H1 (cell line): ENCODE data around the gene F7. TPM values are rescaled to one million over a fixed set of nuclear protein-coding genes. Genes with fewer than 3 reads are reported as not detected.

Source experiments
- CTCF ChIA-PET: fragments of 300-600 bp; sonication (Branson Sonifier 250); formaldehyde crosslinking; loops from one replicate; lab custom pipeline; 2021; ENCODE audit not compliant: partially characterized antibody; lab: Charles Lee
- POLR2A ChIA-PET: fragments of 300-600 bp; sonication (Branson Sonifier 250); formaldehyde crosslinking; loops from one replicate; lab custom pipeline; 2021; ENCODE audit warnings: inconsistent platforms; ENCODE audit not compliant: partially characterized antibody; lab: Charles Lee
- DNase-seq, 2 experiments: peaks; one replicate each; pipeline versions ENCODE4 v3.0.0 to v3.0.0-alpha.2; 2010 to 2022; ENCODE audit warnings: low spot score in 2 of 2, low read depth in 1 of 2, mixed read lengths in 1 of 2
- FAIRE-seq: peaks from 2 replicates; lab custom pipeline; 2011; peaks lifted over from hg19 to GRCh38; lab: Jason Lieb, UNC
- H2AFZ ChIP-seq: 2 replicates; pipeline ENCODE4 v1.8.1; 2012; ENCODE audit warnings: low read length, inconsistent platforms
- H2AK5ac ChIP-seq: 2 replicates; pipeline ENCODE4 v1.6.1; 2013; ENCODE audit warnings: low read depth, low read length
- H2BK120ac ChIP-seq: replicated peaks from 2 replicates; pipeline ENCODE3; 2013; ENCODE audit warnings: low read depth, low read length, inconsistent platforms
- H2BK12ac ChIP-seq: 2 replicates; pipeline ENCODE4 v1.6.1; 2013; ENCODE audit warnings: low read depth, low read length
- H2BK15ac ChIP-seq: 2 replicates; pipeline ENCODE4 v1.6.1; 2013; ENCODE audit warnings: low read length
- H2BK20ac ChIP-seq: 2 replicates; pipeline ENCODE4 v1.6.1; 2013; ENCODE audit warnings: low read length
- H2BK5ac ChIP-seq: 2 replicates; pipeline ENCODE4 v1.6.1; 2013; ENCODE audit warnings: low read depth, low read length
- H3K14ac ChIP-seq: 2 replicates; pipeline ENCODE4 v1.6.1; 2013; ENCODE audit warnings: inconsistent platforms; ENCODE audit not compliant: insufficient read length
- H3K18ac ChIP-seq: 2 replicates; pipeline ENCODE4 v1.6.1; 2013; ENCODE audit warnings: low read length; ENCODE audit errors: extremely low read depth
- H3K23ac ChIP-seq: 2 replicates; pipeline ENCODE4 v1.6.1; 2013; ENCODE audit warnings: inconsistent platforms; ENCODE audit not compliant: insufficient read length
- H3K23me2 ChIP-seq: 2 replicates; pipeline ENCODE4 v1.6.1; 2013; ENCODE audit warnings: low read depth, low read length
- H3K27ac ChIP-seq: 2 replicates; pipeline ENCODE4 v1.6.1; 2011; ENCODE audit warnings: low read depth, low read length, inconsistent platforms
- H3K27me3 ChIP-seq, 4 experiments: replicated peaks in 1 of 4; 1 replicate in 1 of 4; 2 replicates in 3 of 4; pipeline versions ENCODE4 v1.6.1 to v1.8.1; 2011 to 2013; ENCODE audit warnings: low read length in 3 of 4, mild to moderate bottlenecking in 3 of 4, inconsistent platforms in 2 of 4, mixed read lengths in 2 of 4, moderate library complexity in 1 of 4; ENCODE audit not compliant: control insufficient read depth in 3 of 4, insufficient read depth in 3 of 4; ENCODE audit errors: extremely low read depth in 1 of 4
- H3K36me3 ChIP-seq, 4 experiments: 2 replicates each; pipeline versions ENCODE4 v1.6.1 to v1.8.1; 2011 to 2013; ENCODE audit warnings: mild to moderate bottlenecking in 4 of 4, low read length in 3 of 4, moderate library complexity in 2 of 4, control low read depth in 1 of 4, inconsistent platforms in 1 of 4; ENCODE audit not compliant: insufficient read depth in 4 of 4, control insufficient read depth in 2 of 4
- H3K4ac ChIP-seq: replicated peaks from 2 replicates; pipeline ENCODE3; 2013; ENCODE audit warnings: low read length, low read depth, mixed read lengths, inconsistent platforms; ENCODE audit not compliant: insufficient read length
- H3K4me1 ChIP-seq, 4 experiments: replicated peaks in 1 of 4; 1 replicate in 1 of 4; 2 replicates in 3 of 4; pipeline versions ENCODE4 v1.6.1 to v1.8.1; 2011 to 2013; ENCODE audit warnings: low read length in 3 of 4, inconsistent platforms in 2 of 4, mixed read lengths in 1 of 4; ENCODE audit not compliant: insufficient read depth in 4 of 4, control insufficient read depth in 3 of 4
- H3K4me2 ChIP-seq, 2 experiments: 2 replicates each; pipeline versions ENCODE4 v1.6.1 to v1.8.1; 2011 to 2013; ENCODE audit warnings: low read depth in 2 of 2, low read length in 2 of 2, control low read depth in 1 of 2, inconsistent platforms in 1 of 2, mild to moderate bottlenecking in 1 of 2; ENCODE audit not compliant: insufficient read depth in 1 of 2
- H3K4me3 ChIP-seq, 4 experiments: fragments of 200-600, 300-600 bp in 1 of 4; sonication (generic), shearing (Covaris generic), sonication (Bioruptor Twin) in 1 of 4; 2 replicates each; pipeline versions ENCODE4 v1.5.1 to v1.8.1; 2011 to 2016; ENCODE audit warnings: low read length in 4 of 4, low read depth in 3 of 4, control low read depth in 2 of 4, inconsistent platforms in 2 of 4, mild to moderate bottlenecking in 2 of 4, mixed read lengths in 1 of 4, moderate library complexity in 1 of 4; ENCODE audit not compliant: insufficient read depth in 2 of 4; ENCODE audit errors: extremely low read depth in 1 of 4
- H3K56ac ChIP-seq: replicated peaks from 2 replicates; pipeline ENCODE3; 2013; ENCODE audit warnings: low read depth, mild to moderate bottlenecking, mixed read lengths, low read length, inconsistent platforms; ENCODE audit not compliant: insufficient read length
- H3K79me1 ChIP-seq: 2 replicates; pipeline ENCODE4 v1.6.1; 2013; ENCODE audit warnings: low read depth, low read length, control low read depth
- H3K79me2 ChIP-seq, 2 experiments: 2 replicates each; pipeline versions ENCODE4 v1.6.1 to v1.8.1; 2012 to 2013; ENCODE audit warnings: low read length in 2 of 2, mild to moderate bottlenecking in 2 of 2, inconsistent platforms in 1 of 2; ENCODE audit not compliant: insufficient read depth in 2 of 2, control insufficient read depth in 1 of 2
- H3K9ac ChIP-seq, 4 experiments: replicated peaks in 1 of 4; 1 replicate in 1 of 4; 2 replicates in 3 of 4; pipeline versions ENCODE4 v1.6.1 to v1.8.1; 2011 to 2013; ENCODE audit warnings: low read depth in 3 of 4, low read length in 3 of 4, control low read depth in 2 of 4, mild to moderate bottlenecking in 2 of 4, moderate library complexity in 2 of 4, inconsistent platforms in 1 of 4; ENCODE audit errors: extremely low read depth in 1 of 4
- H3K9me3 ChIP-seq, 2 experiments: 2 replicates each; pipeline versions ENCODE4 v1.6.1 to v1.8.1; 2012 to 2013; ENCODE audit warnings: mild to moderate bottlenecking in 2 of 2, moderate library complexity in 2 of 2, control low read depth in 1 of 2, inconsistent platforms in 1 of 2, low read depth in 1 of 2, low read length in 1 of 2, mixed read lengths in 1 of 2; ENCODE audit not compliant: insufficient read depth in 2 of 2
- H4K20me1 ChIP-seq, 2 experiments: replicated peaks in 1 of 2; 2 replicates each; pipeline versions ENCODE3 to v1.8.1; 2011 to 2013; ENCODE audit warnings: inconsistent platforms in 2 of 2, low read length in 2 of 2, mild to moderate bottlenecking in 1 of 2; ENCODE audit not compliant: insufficient read depth in 2 of 2, control insufficient read depth in 1 of 2
- H4K5ac ChIP-seq: 2 replicates; pipeline ENCODE4 v1.6.1; 2013; ENCODE audit warnings: low read length, low read depth, mixed read lengths, inconsistent platforms; ENCODE audit not compliant: insufficient read length
- H4K8ac ChIP-seq: 2 replicates; pipeline ENCODE4 v1.8.0; 2013; ENCODE audit warnings: mild to moderate bottlenecking, moderate library complexity, low read length, inconsistent platforms; ENCODE audit not compliant: insufficient read depth; ENCODE audit errors: extremely low read depth
- H4K91ac ChIP-seq: replicated peaks from 2 replicates; pipeline ENCODE3; 2013; ENCODE audit warnings: low read length, mixed read lengths, inconsistent platforms; ENCODE audit not compliant: insufficient read length
- CBX8 ChIP-seq: fragments of 300-800, 300-1000 bp; sonication (generic); IDR thresholded peaks from 2 replicates; pipeline ENCODE4 v1.7.1; 2016; ENCODE audit warnings: low read depth, low read length, borderline replicate concordance
- CHD1 ChIP-seq: IDR thresholded peaks from 2 replicates; pipeline ENCODE4 v1.6.1; 2012; ENCODE audit warnings: low read depth, low read length, improper control_type of control experiment
- CREB1 ChIP-seq: IDR thresholded peaks from 2 replicates; pipeline ENCODE4 v1.6.1; 2012; ENCODE audit warnings: inconsistent platforms
- KDM1A ChIP-seq: fragments of 200-600, 300-600 bp; sonication (generic); IDR thresholded peaks from 2 replicates; pipeline ENCODE4 v1.7.1; 2016; ENCODE audit warnings: mild to moderate bottlenecking, low read length, borderline replicate concordance
- POLR2A ChIP-seq, 2 experiments: IDR thresholded peaks; 1 replicate in 1 of 2; 2 replicates in 1 of 2; pipeline ENCODE4 v1.6.1; 2011; ENCODE audit warnings: low read depth in 2 of 2, low read length in 2 of 2, mild to moderate bottlenecking in 2 of 2; ENCODE audit errors: control extremely low read depth in 1 of 2
- RBBP5 ChIP-seq: IDR thresholded peaks from 2 replicates; pipeline ENCODE4 v1.7.1; 2012; ENCODE audit warnings: low read depth, mild to moderate bottlenecking, inconsistent platforms, low read length, moderate library complexity, borderline replicate concordance
- SRF ChIP-seq: IDR thresholded peaks from 2 replicates; pipeline ENCODE4 v1.6.1; 2011; ENCODE audit warnings: mild to moderate bottlenecking, low read depth, low read length, moderate library complexity
- TBP ChIP-seq: IDR thresholded peaks from 2 replicates; pipeline ENCODE4 v1.6.1; 2011; ENCODE audit warnings: low read depth, low read length, improper control_type of control experiment
- TEAD4 ChIP-seq: IDR thresholded peaks from 2 replicates; pipeline ENCODE4 v1.6.1; 2012; ENCODE audit warnings: low read depth, low read length, inconsistent platforms, mixed read lengths
- WGBS, 2 experiments: shearing (Covaris generic) in 1 of 2; methylation state at CpG; one replicate each; pipeline versions ENCODE4 v1.1.6 to v1.1.7; 2013 to 2015; ENCODE audit warnings: low lambda C conversion rate in 2 of 2, mixed read lengths in 2 of 2, inconsistent platforms in 1 of 2, low coverage in 1 of 2, missing lambda C conversion rate in 1 of 2; ENCODE audit not compliant: insufficient replicate concordance in 2 of 2, insufficient coverage in 1 of 2, insufficient read length in 1 of 2; ENCODE audit errors: extremely low coverage in 1 of 2, missing lambda C conversion rate in 1 of 2; 5-methylcytosine and 5-hydroxymethylcytosine counted together
- polyA plus RNA-seq, 7 experiments: library from polyadenylated mRNA; depleted of rRNA in 3 of 7; stranded (reverse) in 5 of 7; unstranded in 2 of 7; fragments of >200 nt in 5 of 7; fragments of 200-250 nt in 2 of 7; gene quantifications; 1 replicate in 5 of 7; 2 replicates in 1 of 7; 4 replicates in 1 of 7; pipeline versions ENCODE4 v1.2.1 to v1.2.3, GENCODE V29; 2011 to 2013; ENCODE audit warnings: missing spikeins in 2 of 7, mixed read lengths in 2 of 7
- total RNA-seq: library from RNA; stranded (reverse); fragmentation: NEBNext Ultra II Directional; extraction: Animal tissue kit (Norgen Biotek cat#: 25700); gene quantifications from 2 replicates; pipeline ENCODE4 v1.2.1, GENCODE V29; 2021
- TF ChIP-seq, protein P1 (sequence below): IDR thresholded peaks from 2 replicates; pipeline ENCODE4 v1.6.1; 2011; ENCODE audit warnings: low read length, improper control_type of control experiment
- TF ChIP-seq, protein P2 (sequence below): IDR thresholded peaks from 2 replicates; pipeline ENCODE4 v1.6.1; 2011; ENCODE audit warnings: low read depth, mild to moderate bottlenecking, low read length; ENCODE audit not compliant: insufficient read depth

Gene F7
- total and polyA plus RNA-seq, 2 of the 8 experiments (the other 6 are each of a cell fraction or from before 2014, with no cell fraction given) = 0.43 to 0.98 TPM

GRCh38 chr13:113095146-113096051, 10.2 kb upstream of the F7 start:
- H3K4me1 ChIP-seq = no peaks in the 10 kb centered on the region; a peak in 1 of 7 replicates
- no peak for DNase-seq
- no peak overlapping the region for H3K23ac ChIP-seq
- H3K4me3 ChIP-seq = no peak overlapping the region
- no peak overlapping the region for H2BK15ac ChIP-seq
- H3K36me3 ChIP-seq = no peaks in the 10 kb centered on the region; a peak in 1 of 8 replicates
- no peak overlapping the region for H3K56ac ChIP-seq
- no peak overlapping the region for H3K4me2 ChIP-seq
- H2BK120ac ChIP-seq = no peak overlapping the region
- H2AK5ac ChIP-seq = no peak overlapping the region
- H3K23me2 ChIP-seq = no peaks in the 10 kb centered on the region
- H4K20me1 ChIP-seq = peaks cover 0 to 1% of the 10 kb centered on the region in 2 experiments
- no peak overlapping the region for H3K18ac ChIP-seq
- peak overlapping the region; percentile 64; the same call in 1 of the 2 replicates for H4K8ac ChIP-seq
- 89% methylated on average over 25 of the region's 25 CpGs; no CpG with 5 or more reads in 1 of the 2 experiments for WGBS, 2 experiments
- POLR2A ChIA-PET = interaction anchor here (0.8 to 3.1 kb wide), 2 partner anchors 9 to 21 kb away, joined by 3 to 14 read pairs; partner anchors contain the start of gene F7
- no peak overlapping the region for H2BK5ac ChIP-seq
- H2BK20ac ChIP-seq = no peak overlapping the region
- no peaks in the 10 kb centered on the region for H3K27me3 ChIP-seq
- no peaks in the 10 kb centered on the region; the same call in 1 of the 2 replicates for H3K79me1 ChIP-seq
- H4K5ac ChIP-seq = no peak overlapping the region
- no peak overlapping the region for H2AFZ ChIP-seq
- H3K79me2 ChIP-seq = no peaks in the 10 kb centered on the region
- H3K4ac ChIP-seq = peak overlapping the region; percentile 53
- no peak overlapping the region for H3K27ac ChIP-seq
- no peak for FAIRE-seq
- no peak overlapping the region for H4K91ac ChIP-seq
- peak overlapping the region; percentile 9; the same call in 1 of the 2 replicates for H2BK12ac ChIP-seq
- no peak overlapping the region for H3K14ac ChIP-seq
- H3K9ac ChIP-seq = no peak overlapping the region
- CTCF ChIA-PET = interaction anchor here (1.0 to 3.5 kb wide), 5 partner anchors 8 to 60 kb away, joined by 3 to 30 read pairs (median 5); partner anchors contain the start of gene F10
- no peaks in the 10 kb centered on the region for H3K9me3 ChIP-seq
- TF ChIP-seq KDM1A = no peak
- no peak for TF ChIP-seq SRF
- TF ChIP-seq, protein P1, sequence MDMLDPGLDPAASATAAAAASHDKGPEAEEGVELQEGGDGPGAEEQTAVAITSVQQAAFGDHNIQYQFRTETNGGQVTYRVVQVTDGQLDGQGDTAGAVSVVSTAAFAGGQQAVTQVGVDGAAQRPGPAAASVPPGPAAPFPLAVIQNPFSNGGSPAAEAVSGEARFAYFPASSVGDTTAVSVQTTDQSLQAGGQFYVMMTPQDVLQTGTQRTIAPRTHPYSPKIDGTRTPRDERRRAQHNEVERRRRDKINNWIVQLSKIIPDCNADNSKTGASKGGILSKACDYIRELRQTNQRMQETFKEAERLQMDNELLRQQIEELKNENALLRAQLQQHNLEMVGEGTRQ = no peak
- TF ChIP-seq, protein P2, sequence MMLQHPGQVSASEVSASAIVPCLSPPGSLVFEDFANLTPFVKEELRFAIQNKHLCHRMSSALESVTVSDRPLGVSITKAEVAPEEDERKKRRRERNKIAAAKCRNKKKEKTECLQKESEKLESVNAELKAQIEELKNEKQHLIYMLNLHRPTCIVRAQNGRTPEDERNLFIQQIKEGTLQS = no peak
- no peak for TF ChIP-seq CBX8
- TF ChIP-seq RBBP5 = no peak
- TF ChIP-seq TEAD4 = no peak
- no peak for TF ChIP-seq POLR2A (IDR thresholded peaks at IDR 0.05; ENCODE audit: control extremely low read depth in 1 of 2, low read depth in 2 of 2, low read length in 2 of 2)
- TF ChIP-seq CREB1 = no peak
- no peak for TF ChIP-seq TBP
- no peak for TF ChIP-seq CHD1
